HepG2 (cell line): Measurements from ENCODE around the gene DCT. TPM values are rescaled to one million over a fixed set of nuclear protein-coding genes. Genes with fewer than 3 reads are reported as not detected.

Experiments
- ATAC-seq: fragments of 200-7000 bp; cut with Tn5 transposase; 3 replicates; pipeline ENCODE4 v1.9.1; 2020; ENCODE audit warnings: mild to moderate bottlenecking, moderate library complexity
- BruUV-seq: library from RNA; stranded (reverse); fragments of 400-500 nt; replicated peaks from 2 replicates; lab custom pipeline; 2021; lab: Mats Ljungman, UMichigan
- CTCF ChIA-PET: fragments of 300-600 bp; formaldehyde crosslinking; extraction: SDS; loops from one replicate; lab custom pipeline; 2021; ENCODE audit warnings: low total read pairs, inconsistent platforms, low intra/inter-chr PET ratio; lab: Yijun Ruan, JAX
- POLR2A ChIA-PET: fragments of 350-600 bp; sonication (Branson Sonifier 250); formaldehyde crosslinking; loops from one replicate; lab custom pipeline; 2020; ENCODE audit warnings: antibody characterized with exemption, inconsistent platforms; lab: Yijun Ruan, JAX
- DNase-seq: peaks from one replicate; pipeline ENCODE4 v3.0.0-alpha.2; 2015; ENCODE audit warnings: low spot score
- FAIRE-seq: peaks from 3 replicates; lab custom pipeline; 2011; peaks lifted over from hg19 to GRCh38; lab: Jason Lieb, UNC
- H2AFZ ChIP-seq: one replicate; pipeline ENCODE4 v1.6.1; 2011; ENCODE audit warnings: low read length, inconsistent platforms
- H3K27ac ChIP-seq: fragments of 300-600 bp; 3 replicates; pipeline ENCODE4 v1.8.0; 2011; ENCODE audit warnings: mixed run types, mild to moderate bottlenecking, mixed read lengths, low read length, inconsistent platforms; ENCODE audit not compliant: insufficient read depth; ENCODE audit errors: extremely low read length
- H3K27me3 ChIP-seq, 2 experiments: fragments of 200-600 bp in 1 of 2; 2 replicates in 1 of 2; 3 replicates in 1 of 2; pipeline versions ENCODE4 v1.6.0 to v1.8.0; 2011; ENCODE audit warnings: low read length in 2 of 2, mild to moderate bottlenecking in 2 of 2, moderate library complexity in 2 of 2, inconsistent platforms in 1 of 2; ENCODE audit not compliant: insufficient read depth in 2 of 2, control insufficient read depth in 1 of 2
- H3K36me3 ChIP-seq, 2 experiments: fragments of 200-600 bp in 1 of 2; replicated peaks in 1 of 2; 2 replicates in 1 of 2; 3 replicates in 1 of 2; pipeline versions ENCODE4 v1.5.1 to v1.8.0; 2011; ENCODE audit warnings: low read length in 2 of 2, inconsistent platforms in 1 of 2; ENCODE audit not compliant: insufficient read depth in 2 of 2, control insufficient read depth in 1 of 2
- H3K4me1 ChIP-seq: 2 replicates; pipeline ENCODE4 v1.5.1; 2012; ENCODE audit warnings: low read length, inconsistent platforms; ENCODE audit not compliant: insufficient read depth
- H3K4me2 ChIP-seq: 2 replicates; pipeline ENCODE4 v1.6.0; 2011; ENCODE audit warnings: low read depth, low read length, inconsistent platforms
- H3K4me3 ChIP-seq, 3 experiments: fragments of 200-600 bp in 1 of 3; sonication (generic), shearing (Covaris generic) in 1 of 3; replicated peaks in 1 of 3; 2 replicates each; pipeline ENCODE4 v1.5.1; 2011 to 2016; ENCODE audit warnings: low read length in 3 of 3, inconsistent platforms in 2 of 3, low read depth in 2 of 3, mild to moderate bottlenecking in 2 of 3, control low read depth in 1 of 3, mixed read lengths in 1 of 3; ENCODE audit not compliant: insufficient read depth in 1 of 3
- H3K79me2 ChIP-seq: one replicate; pipeline ENCODE4 v1.6.1; 2011; ENCODE audit warnings: low read length, inconsistent platforms; ENCODE audit not compliant: insufficient read depth
- H3K9ac ChIP-seq: 2 replicates; pipeline ENCODE4 v1.6.0; 2011; ENCODE audit warnings: mild to moderate bottlenecking, low read depth, low read length, inconsistent platforms; ENCODE audit not compliant: insufficient read depth
- H3K9me3 ChIP-seq: 2 replicates; pipeline ENCODE4 v1.5.1; 2012; ENCODE audit warnings: mild to moderate bottlenecking, low read length
- H4K20me1 ChIP-seq: 2 replicates; pipeline ENCODE4 v1.6.0; 2011; ENCODE audit warnings: inconsistent platforms, mild to moderate bottlenecking, low read length, moderate library complexity; ENCODE audit not compliant: insufficient read depth
- AGO1 ChIP-seq: fragments of 200-400 bp; formaldehyde crosslinking; IDR thresholded peaks from 2 replicates; pipeline ENCODE4 v1.6.1; 2017; ENCODE audit warnings: mild to moderate bottlenecking, low read depth, low read length, moderate library complexity; ENCODE audit not compliant: poor library complexity, severe bottlenecking
- HDAC6 ChIP-seq: fragments of 200-600 bp; sonication (generic); IDR thresholded peaks from 2 replicates; pipeline ENCODE4 v1.7.0; 2017; ENCODE audit warnings: mild to moderate bottlenecking, antibody characterized with exemption, low read length, low read depth
- HMG20B ChIP-seq: conservative IDR thresholded peaks from 2 replicates; pipeline ENCODE4 v1.6.1; 2016; ENCODE audit warnings: missing genetic modification reagents, missing compliant biosample characterization
- NCOA2 ChIP-seq: sonication (generic); formaldehyde crosslinking; IDR thresholded peaks from 2 replicates; pipeline ENCODE4 v1.8.0; 2022; ENCODE audit warnings: inconsistent platforms
- NFIC ChIP-seq: IDR thresholded peaks from 2 replicates; pipeline ENCODE4 v1.6.1; 2012; ENCODE audit warnings: mild to moderate bottlenecking, low read length, inconsistent platforms
- PRMT3 ChIP-seq: sonication (generic); formaldehyde crosslinking; IDR thresholded peaks from 2 replicates; pipeline ENCODE4 v1.8.1; 2022; ENCODE audit warnings: low read depth, mild to moderate bottlenecking, moderate library complexity, missing genetic modification reagents, borderline replicate concordance
- SALL1 ChIP-seq: sonication (generic); formaldehyde crosslinking; IDR thresholded peaks from 2 replicates; pipeline ENCODE4 v1.8.0; 2022; ENCODE audit warnings: mild to moderate bottlenecking, missing genetic modification reagents
- SOX5 ChIP-seq: IDR thresholded peaks from 2 replicates; pipeline ENCODE4 v1.6.1; 2016; ENCODE audit warnings: borderline replicate concordance
- ZNF263 ChIP-seq: sonication (generic); formaldehyde crosslinking; IDR thresholded peaks from 2 replicates; pipeline ENCODE4 v1.4.0; 2020; ENCODE audit warnings: missing genetic modification reagents
- ZNF337 ChIP-seq: sonication (generic); formaldehyde crosslinking; IDR thresholded peaks from 2 replicates; pipeline ENCODE4 v1.5.1; 2020; ENCODE audit warnings: missing genetic modification reagents, low read depth, mild to moderate bottlenecking, borderline replicate concordance
- ZNF776 ChIP-seq: sonication (generic); formaldehyde crosslinking; IDR thresholded peaks from 2 replicates; pipeline ENCODE4 v1.4.0; 2020; ENCODE audit warnings: mild to moderate bottlenecking, missing genetic modification reagents
- in situ Hi-C: cut with HindIII; loops from 2 replicates; pipeline ENCODE4 v1.10.0; 2017; ENCODE audit warnings: low pct_unique_long_range_greater_than_20kb; ENCODE audit not compliant: extremely low pct_ligation_motif_present
- intact Hi-C: fragments of 100-400 bp; cut with micrococcal nuclease; formaldehyde crosslinking; loops from one replicate; pipeline ENCODE4 v1.10.0; 2022; ENCODE audit not compliant: unreplicated experiment
- polyA plus RNA-seq, 8 experiments: library from polyadenylated mRNA; depleted of rRNA in 3 of 8; stranded (reverse) in 7 of 8; unstranded in 1 of 8; fragments of >200 nt; fragmentation: Illumina TruSeq in 4 of 8; extraction: Trizol in 4 of 8; gene quantifications; 2 replicates each; pipeline versions ENCODE4 v1.2.1 to v1.2.3, GENCODE V29; 2011 to 2016; ENCODE audit warnings: low read depth in 4 of 8, missing spikeins in 1 of 8, mixed read lengths in 1 of 8; ENCODE audit not compliant: insufficient read depth in 1 of 8
- total RNA-seq, 5 experiments: library from RNA; depleted of rRNA; stranded (reverse); fragments of >200 nt; fragmentation: Illumina TruSeq; extraction: Trizol; gene quantifications; 2 replicates each; pipeline ENCODE4 v1.2.3, GENCODE V29; 2016; ENCODE audit warnings: low read depth in 1 of 5
- TF ChIP-seq, protein P1 (sequence below): IDR thresholded peaks from 2 replicates; pipeline ENCODE4 v1.6.1; 2016; ENCODE audit warnings: low read depth, borderline replicate concordance
- TF ChIP-seq, protein P2 (sequence below): sonication (generic); formaldehyde crosslinking; IDR thresholded peaks from 2 replicates; pipeline ENCODE4 v1.5.1; 2020; ENCODE audit warnings: mild to moderate bottlenecking, moderate library complexity, missing genetic modification reagents
- TF ChIP-seq, protein P3 (sequence below): sonication (generic); formaldehyde crosslinking; IDR thresholded peaks from 2 replicates; pipeline ENCODE4 v1.8.1; 2022; ENCODE audit warnings: mild to moderate bottlenecking, missing genetic modification reagents

The DCT gene
- total and polyA plus RNA-seq, 2 of the 13 experiments (the other 11 are each of a cell fraction or from before 2014, with no cell fraction given) = not detected

DNA sequence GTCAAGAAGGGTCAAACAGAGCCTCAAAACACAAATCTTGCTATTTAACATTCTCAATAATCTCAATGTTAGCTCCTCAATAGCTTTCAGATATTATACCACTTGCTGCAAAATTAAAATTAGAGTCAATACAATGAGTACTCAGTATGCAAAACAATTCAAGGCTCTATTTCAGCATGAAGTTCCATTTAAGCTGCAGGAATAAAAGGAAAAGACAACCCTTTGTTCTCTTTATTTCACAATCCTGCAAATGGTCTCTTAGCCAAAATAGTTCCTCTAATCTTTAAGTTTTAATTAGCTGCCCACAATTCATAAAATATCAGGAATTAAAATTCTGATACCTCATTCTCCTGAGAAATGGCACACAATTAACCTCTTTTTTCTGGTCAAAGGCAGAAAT, 40.5 kb upstream of the DCT start:
- peaks cover 4% of the 10 kb centered on the region in 2 experiments; a peak in 3 of 5 replicates for H3K27me3 ChIP-seq
- no peaks in the 10 kb centered on the region for H4K20me1 ChIP-seq
- no peaks in the 10 kb centered on the region for H3K36me3 ChIP-seq
- CTCF ChIA-PET = no interaction called here
- intact Hi-C loops = no loop called here
- no peaks in the 10 kb centered on the region for H3K79me2 ChIP-seq
- in situ Hi-C loops = no loop called here
- no TSS peak for BruUV-seq
- H3K9ac ChIP-seq = no peak overlapping the region
- no peaks in the 10 kb centered on the region for H3K9me3 ChIP-seq
- DNase-seq (no peak), FAIRE-seq (no peak), ATAC-seq (no peak)
- H3K4me2 ChIP-seq = no peak overlapping the region
- no peak overlapping the region for H3K4me3 ChIP-seq
- no peak overlapping the region for H3K27ac ChIP-seq
- no peak overlapping the region for H2AFZ ChIP-seq
- POLR2A ChIA-PET = no interaction called here
- no peaks in the 10 kb centered on the region for H3K4me1 ChIP-seq
- TF ChIP-seq, protein P1, sequence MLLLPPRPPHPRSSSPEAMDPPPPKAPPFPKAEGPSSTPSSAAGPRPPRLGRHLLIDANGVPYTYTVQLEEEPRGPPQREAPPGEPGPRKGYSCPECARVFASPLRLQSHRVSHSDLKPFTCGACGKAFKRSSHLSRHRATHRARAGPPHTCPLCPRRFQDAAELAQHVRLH (CRISPR knock-in tag) = no peak
- TF ChIP-seq ZNF337 (CRISPR knock-in tag) (no peak), AGO1 (no peak), HMG20B (CRISPR knock-in tag) (no peak), PRMT3 (CRISPR knock-in tag) (no peak), HDAC6 (no peak), NCOA2 (CRISPR knock-in tag) (no peak), NFIC (no peak), SOX5 (no peak), SALL1 (no peak), ZNF263 (CRISPR knock-in tag) (no peak), ZNF776 (CRISPR knock-in tag) (no peak)
- TF ChIP-seq, protein P2, sequence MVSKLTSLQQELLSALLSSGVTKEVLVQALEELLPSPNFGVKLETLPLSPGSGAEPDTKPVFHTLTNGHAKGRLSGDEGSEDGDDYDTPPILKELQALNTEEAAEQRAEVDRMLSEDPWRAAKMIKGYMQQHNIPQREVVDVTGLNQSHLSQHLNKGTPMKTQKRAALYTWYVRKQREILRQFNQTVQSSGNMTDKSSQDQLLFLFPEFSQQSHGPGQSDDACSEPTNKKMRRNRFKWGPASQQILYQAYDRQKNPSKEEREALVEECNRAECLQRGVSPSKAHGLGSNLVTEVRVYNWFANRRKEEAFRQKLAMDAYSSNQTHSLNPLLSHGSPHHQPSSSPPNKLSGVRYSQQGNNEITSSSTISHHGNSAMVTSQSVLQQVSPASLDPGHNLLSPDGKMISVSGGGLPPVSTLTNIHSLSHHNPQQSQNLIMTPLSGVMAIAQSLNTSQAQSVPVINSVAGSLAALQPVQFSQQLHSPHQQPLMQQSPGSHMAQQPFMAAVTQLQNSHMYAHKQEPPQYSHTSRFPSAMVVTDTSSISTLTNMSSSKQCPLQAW (CRISPR knock-in tag) = no peak
- TF ChIP-seq, protein P3, sequence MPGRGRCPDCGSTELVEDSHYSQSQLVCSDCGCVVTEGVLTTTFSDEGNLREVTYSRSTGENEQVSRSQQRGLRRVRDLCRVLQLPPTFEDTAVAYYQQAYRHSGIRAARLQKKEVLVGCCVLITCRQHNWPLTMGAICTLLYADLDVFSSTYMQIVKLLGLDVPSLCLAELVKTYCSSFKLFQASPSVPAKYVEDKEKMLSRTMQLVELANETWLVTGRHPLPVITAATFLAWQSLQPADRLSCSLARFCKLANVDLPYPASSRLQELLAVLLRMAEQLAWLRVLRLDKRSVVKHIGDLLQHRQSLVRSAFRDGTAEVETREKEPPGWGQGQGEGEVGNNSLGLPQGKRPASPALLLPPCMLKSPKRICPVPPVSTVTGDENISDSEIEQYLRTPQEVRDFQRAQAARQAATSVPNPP (CRISPR knock-in tag) = no peak
